SU-DHL-6 (cell line): ENCODE data around the gene CLPTM1L.

Experiments used
- EZH2phosphoT487 ChIP-seq: fragments of 200-600 bp; sonication (generic), shearing (Covaris generic); conservative IDR thresholded peaks from 2 replicates; pipeline ENCODE4 v1.6.1; 2018; ENCODE audit warnings: mild to moderate bottlenecking, antibody characterized with exemption, low read length, moderate library complexity, mixed read lengths
- TF ChIP-seq, protein P1 (sequence below): fragments of 200-600 bp; sonication (generic); IDR thresholded peaks from one replicate; pipeline ENCODE4 v1.5.1; 2017; ENCODE audit warnings: antibody characterized with exemption, mild to moderate bottlenecking, low read length, moderate library complexity; ENCODE audit not compliant: insufficient read depth, poor library complexity, severe bottlenecking

GRCh38 chr5:1312993-1313833 is 31.7 kb downstream of the CLPTM1L start:
- TF ChIP-seq, protein P1, sequence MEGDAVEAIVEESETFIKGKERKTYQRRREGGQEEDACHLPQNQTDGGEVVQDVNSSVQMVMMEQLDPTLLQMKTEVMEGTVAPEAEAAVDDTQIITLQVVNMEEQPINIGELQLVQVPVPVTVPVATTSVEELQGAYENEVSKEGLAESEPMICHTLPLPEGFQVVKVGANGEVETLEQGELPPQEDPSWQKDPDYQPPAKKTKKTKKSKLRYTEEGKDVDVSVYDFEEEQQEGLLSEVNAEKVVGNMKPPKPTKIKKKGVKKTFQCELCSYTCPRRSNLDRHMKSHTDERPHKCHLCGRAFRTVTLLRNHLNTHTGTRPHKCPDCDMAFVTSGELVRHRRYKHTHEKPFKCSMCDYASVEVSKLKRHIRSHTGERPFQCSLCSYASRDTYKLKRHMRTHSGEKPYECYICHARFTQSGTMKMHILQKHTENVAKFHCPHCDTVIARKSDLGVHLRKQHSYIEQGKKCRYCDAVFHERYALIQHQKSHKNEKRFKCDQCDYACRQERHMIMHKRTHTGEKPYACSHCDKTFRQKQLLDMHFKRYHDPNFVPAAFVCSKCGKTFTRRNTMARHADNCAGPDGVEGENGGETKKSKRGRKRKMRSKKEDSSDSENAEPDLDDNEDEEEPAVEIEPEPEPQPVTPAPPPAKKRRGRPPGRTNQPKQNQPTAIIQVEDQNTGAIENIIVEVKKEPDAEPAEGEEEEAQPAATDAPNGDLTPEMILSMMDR: no peak
- no peak for TF ChIP-seq EZH2phosphoT487
